ENCODE data around the gene COL1A1. TPM values are rescaled to one million over a fixed set of nuclear protein-coding genes. Genes with fewer than 3 reads are reported as not detected.
A peak's percentile ranks its signal among the peaks of the same experiment; 100 is the strongest.

COL1A1 gene
- total and polyA plus RNA-seq, 2 donors from 2014 or later: 9.2 to 142 TPM

DNA sequence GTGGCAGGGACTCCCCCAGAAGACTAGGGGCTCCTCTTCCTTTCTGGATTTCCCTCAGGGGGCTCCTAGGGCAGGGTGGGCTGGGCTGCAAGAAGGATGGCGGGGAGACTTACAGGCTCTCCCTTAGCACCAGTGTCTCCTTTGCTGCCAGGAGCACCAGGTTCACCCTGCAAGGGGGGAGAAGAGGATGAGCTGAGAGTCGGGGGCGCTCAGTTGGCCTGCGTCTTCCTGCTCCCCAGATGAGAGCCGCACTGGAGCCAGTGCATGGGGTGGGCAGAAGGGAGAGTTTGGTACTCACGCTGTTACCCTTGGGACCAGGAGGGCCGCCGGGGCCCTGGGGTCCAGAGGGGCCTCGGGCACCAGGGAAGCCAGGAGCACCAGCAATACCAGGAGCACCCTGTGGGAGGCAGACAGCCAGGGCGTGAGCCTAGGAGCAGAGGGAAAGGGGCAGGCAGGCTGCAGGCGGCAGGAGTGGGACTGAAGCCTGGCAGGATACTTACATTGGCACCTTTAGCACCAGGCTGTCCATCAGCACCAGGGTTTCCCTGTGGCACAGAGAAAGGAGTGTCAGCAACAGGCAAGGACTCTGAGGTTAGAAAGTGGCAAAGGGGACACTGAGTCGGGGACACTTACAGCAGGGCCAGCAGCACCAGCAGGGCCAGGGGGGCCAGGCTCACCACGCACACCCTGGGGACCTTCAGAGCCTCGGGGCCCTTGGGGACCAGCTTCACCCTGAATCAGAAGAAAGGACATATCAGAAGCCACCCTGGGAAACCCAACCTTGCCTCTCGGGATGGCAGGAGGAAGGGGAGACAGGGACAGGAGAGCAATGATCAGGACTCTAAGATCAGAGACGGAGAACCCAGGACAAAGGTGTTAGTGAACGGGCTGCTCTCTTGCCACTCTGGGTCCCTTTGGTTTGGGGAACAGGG, 6.2 kb downstream of the COL1A1 start:
- DNase-seq (peak in 1 of 5 donors; percentile 58), FAIRE-seq (no peak)
- Histone ChIP-seq H3K9ac (ENCODE audit: low read length in 3 of 3) (no peak overlapping the region), H3K4me3 (ENCODE audit: low read length in 3 of 3) (no peak overlapping the region), H3K27ac (ENCODE audit: low read depth in 2 of 2, low read length in 2 of 2) (no peak overlapping the region), H3K9me3 (ENCODE audit: control insufficient read depth in 2 of 3, insufficient read depth in 1 of 3, low read length in 3 of 3) (no peaks in the 10 kb centered on the region), H3K36me3 (ENCODE audit: control insufficient read depth in 2 of 3, insufficient read depth in 3 of 3, low read length in 3 of 3) (peaks cover 0 to 9% (median 4%) of the 10 kb centered on the region in 3 donors), H3K27me3 (ENCODE audit: control insufficient read depth, insufficient read depth, low read length) (no peaks in the 10 kb centered on the region), H3K4me1 (ENCODE audit: control insufficient read depth in 2 of 3, insufficient read depth in 2 of 3, low read depth in 1 of 3, low read length in 3 of 3) (peaks cover 0 to 5% (median 3%) of the 10 kb centered on the region in 3 donors)
- TF ChIP-seq, protein P1, sequence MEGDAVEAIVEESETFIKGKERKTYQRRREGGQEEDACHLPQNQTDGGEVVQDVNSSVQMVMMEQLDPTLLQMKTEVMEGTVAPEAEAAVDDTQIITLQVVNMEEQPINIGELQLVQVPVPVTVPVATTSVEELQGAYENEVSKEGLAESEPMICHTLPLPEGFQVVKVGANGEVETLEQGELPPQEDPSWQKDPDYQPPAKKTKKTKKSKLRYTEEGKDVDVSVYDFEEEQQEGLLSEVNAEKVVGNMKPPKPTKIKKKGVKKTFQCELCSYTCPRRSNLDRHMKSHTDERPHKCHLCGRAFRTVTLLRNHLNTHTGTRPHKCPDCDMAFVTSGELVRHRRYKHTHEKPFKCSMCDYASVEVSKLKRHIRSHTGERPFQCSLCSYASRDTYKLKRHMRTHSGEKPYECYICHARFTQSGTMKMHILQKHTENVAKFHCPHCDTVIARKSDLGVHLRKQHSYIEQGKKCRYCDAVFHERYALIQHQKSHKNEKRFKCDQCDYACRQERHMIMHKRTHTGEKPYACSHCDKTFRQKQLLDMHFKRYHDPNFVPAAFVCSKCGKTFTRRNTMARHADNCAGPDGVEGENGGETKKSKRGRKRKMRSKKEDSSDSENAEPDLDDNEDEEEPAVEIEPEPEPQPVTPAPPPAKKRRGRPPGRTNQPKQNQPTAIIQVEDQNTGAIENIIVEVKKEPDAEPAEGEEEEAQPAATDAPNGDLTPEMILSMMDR (IDR thresholded peaks at IDR 0.05; ENCODE audit: borderline replicate concordance, extremely low read depth, insufficient read depth): no peak
- intact Hi-C loops (cut with DNase I): no loop called here

DNA sequence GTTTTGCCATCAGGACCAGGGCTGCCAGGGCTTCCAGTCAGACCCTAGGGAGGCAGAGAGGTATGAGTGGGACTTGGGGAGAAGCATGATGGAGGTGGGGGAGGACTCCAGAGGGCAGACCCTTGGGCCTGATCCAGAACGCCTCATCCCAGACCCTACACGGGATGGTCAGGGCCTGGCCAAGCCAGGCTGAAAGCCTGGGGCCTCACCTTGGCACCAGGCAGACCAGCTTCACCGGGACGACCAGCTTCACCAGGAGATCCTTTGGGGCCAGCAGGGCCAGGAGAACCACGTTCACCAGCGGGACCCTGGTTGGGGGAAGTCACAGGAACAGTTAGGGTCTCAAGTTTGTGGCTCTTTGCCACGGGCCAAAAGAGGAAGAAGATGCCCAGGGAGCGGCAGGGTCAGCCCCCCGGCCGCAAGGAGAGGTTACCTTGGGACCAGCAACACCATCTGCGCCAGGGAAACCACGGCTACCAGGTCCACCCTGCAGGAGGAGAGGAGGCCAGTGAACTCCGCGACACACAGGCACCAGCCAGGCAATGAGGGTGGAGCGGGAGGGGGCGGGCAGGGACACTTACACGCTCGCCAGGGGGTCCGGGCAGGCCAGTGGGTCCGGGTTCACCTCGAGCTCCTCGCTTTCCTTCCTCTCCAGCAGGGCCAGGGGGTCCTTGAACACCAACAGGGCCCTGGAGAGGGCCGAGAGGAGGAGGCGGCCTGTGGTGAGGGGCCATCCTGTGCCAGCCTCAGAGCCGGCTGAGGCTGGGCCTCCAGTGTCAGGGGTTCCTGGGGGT, 7.1 kb downstream of the COL1A1 start:
- DNase-seq (peak in 1 of 5 donors; percentile 60), FAIRE-seq (no peak)
- no peak overlapping the region for H3K9ac ChIP-seq (ENCODE audit: low read length in 3 of 3)
- TF ChIP-seq, protein P1 (IDR thresholded peaks at IDR 0.05; ENCODE audit: borderline replicate concordance, extremely low read depth, insufficient read depth): no peak
- no peaks in the 10 kb centered on the region for H3K4me1 ChIP-seq (ENCODE audit: control insufficient read depth in 2 of 3, insufficient read depth in 2 of 3, low read depth in 1 of 3, low read length in 3 of 3)
- H3K36me3 ChIP-seq (ENCODE audit: control insufficient read depth in 2 of 3, insufficient read depth in 3 of 3, low read length in 3 of 3): peaks cover 0 to 9% (median 4%) of the 10 kb centered on the region in 3 donors
- no peaks in the 10 kb centered on the region for H3K27me3 ChIP-seq (ENCODE audit: control insufficient read depth, insufficient read depth, low read length)
- H3K9me3 ChIP-seq (ENCODE audit: control insufficient read depth in 2 of 3, insufficient read depth in 1 of 3, low read length in 3 of 3): no peaks in the 10 kb centered on the region
- no peak overlapping the region for H3K27ac ChIP-seq (ENCODE audit: low read depth in 2 of 2, low read length in 2 of 2)
- intact Hi-C loops (cut with DNase I): no loop called here
- H3K4me3 ChIP-seq (ENCODE audit: low read length in 3 of 3): no peak overlapping the region

DNA sequence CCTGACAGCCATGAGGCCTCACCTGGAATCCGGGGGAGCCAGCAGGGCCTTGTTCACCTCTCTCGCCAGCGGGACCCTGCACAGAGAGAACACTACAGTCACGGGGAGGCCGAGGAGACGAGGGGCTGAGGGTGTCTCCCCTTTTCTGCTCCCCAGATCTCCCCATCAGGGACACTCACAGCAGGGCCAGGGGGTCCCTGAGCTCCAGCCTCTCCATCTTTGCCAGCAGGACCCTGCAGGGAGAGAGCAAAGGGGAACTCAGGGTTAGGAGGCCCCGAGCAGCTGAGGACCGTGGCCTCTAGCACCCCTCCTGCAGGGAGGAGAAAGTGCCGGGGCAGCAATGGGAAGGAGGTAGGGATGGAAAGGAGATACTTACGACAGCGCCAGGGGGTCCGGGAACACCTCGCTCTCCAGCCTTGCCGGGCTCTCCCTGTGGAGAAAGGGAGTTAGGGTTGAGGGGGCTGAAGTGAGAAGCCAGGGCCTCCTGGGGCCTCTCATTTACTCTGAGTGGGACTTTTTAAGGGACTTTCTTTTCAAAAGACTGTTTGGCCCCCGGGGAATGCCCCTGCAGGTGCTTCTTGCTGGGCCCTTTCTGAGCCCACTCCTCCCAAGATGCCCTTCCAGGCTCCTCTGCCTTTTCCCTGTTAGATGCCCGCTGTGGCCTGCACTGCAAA, 8.7 kb downstream of the COL1A1 start:
- H3K4me3 ChIP-seq (ENCODE audit: low read length in 3 of 3): no peak overlapping the region
- TF ChIP-seq, protein P1 (IDR thresholded peaks at IDR 0.05; ENCODE audit: borderline replicate concordance, extremely low read depth, insufficient read depth): no peak
- H3K27ac ChIP-seq (ENCODE audit: low read depth in 2 of 2, low read length in 2 of 2): no peak overlapping the region

More for the DNA sequence above, 8.7 kb downstream of the COL1A1 start:
- Histone ChIP-seq H3K9ac (ENCODE audit: low read length in 3 of 3) (no peak overlapping the region), H3K27me3 (ENCODE audit: control insufficient read depth, insufficient read depth, low read length) (no peaks in the 10 kb centered on the region), H3K36me3 (ENCODE audit: control insufficient read depth in 2 of 3, insufficient read depth in 3 of 3, low read length in 3 of 3) (peaks cover 0 to 9% (median 4%) of the 10 kb centered on the region in 3 donors), H3K4me1 (ENCODE audit: control insufficient read depth in 2 of 3, insufficient read depth in 2 of 3, low read depth in 1 of 3, low read length in 3 of 3) (no peaks in the 10 kb centered on the region), H3K9me3 (ENCODE audit: control insufficient read depth in 2 of 3, insufficient read depth in 1 of 3, low read length in 3 of 3) (no peaks in the 10 kb centered on the region)
- FAIRE-seq (no peak), DNase-seq (peak in 1 of 5 donors; percentile 46)
- intact Hi-C loops (cut with DNase I): no loop called here
